ENCODE measurements around the gene TAF11L11.
"Not testable (repeated sequence)": the region's sequence is repeated elsewhere in the genome, so short reads cannot be mapped to it uniquely, and the experiment has no call there.

Gene TAF11L11

GRCh38 chr5:17603880-17604279 lies at the start of gene TAF11L11:
TSS of gene TAF11L11 (plus strand) at chr5:17604183.
- DNase-seq: not testable (repeated sequence)

DNA sequence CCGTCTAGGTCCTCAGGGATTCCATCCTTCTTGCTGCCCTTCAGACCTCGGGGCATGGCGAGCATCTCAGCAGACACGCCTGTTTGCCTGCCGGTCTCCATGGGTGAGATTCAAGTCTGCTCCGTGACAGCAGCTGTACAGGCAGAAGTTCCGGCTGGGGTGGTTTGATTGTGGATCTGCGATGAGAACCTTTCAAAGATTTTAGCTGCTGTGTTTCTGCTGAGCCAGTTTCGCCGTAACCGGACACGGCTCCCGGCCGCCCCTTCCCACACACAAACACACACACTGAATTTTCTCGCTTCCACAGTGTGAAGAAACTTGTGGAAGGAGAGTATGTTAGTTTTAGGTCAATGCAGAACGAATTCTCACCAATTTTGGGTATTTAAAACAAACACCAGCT lies 18.3 kb upstream of the TAF11L11 start, which contains the start of gene TAF11L7:
Gene TAF11L7, minus strand, starts transcription at position 101 of the 400 bp plus-strand sequence.
- not testable (repeated sequence) for DNase-seq

DNA sequence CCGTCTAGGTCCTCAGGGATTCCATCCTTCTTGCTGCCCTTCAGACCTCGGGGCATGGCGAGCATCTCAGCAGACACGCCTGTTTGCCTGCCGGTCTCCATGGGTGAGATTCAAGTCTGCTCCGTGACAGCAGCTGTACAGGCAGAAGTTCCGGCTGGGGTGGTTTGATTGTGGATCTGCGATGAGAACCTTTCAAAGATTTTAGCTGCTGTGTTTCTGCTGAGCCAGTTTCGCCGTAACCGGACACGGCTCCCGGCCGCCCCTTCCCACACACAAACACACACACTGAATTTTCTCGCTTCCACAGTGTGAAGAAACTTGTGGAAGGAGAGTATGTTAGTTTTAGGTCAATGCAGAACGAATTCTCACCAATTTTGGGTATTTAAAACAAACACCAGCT lies 13.1 kb upstream of the TAF11L11 start, which contains the start of gene TAF11L8:
Gene TAF11L8, minus strand, starts transcription at position 101 of the 400 bp plus-strand sequence.
- not testable (repeated sequence) for DNase-seq

DNA sequence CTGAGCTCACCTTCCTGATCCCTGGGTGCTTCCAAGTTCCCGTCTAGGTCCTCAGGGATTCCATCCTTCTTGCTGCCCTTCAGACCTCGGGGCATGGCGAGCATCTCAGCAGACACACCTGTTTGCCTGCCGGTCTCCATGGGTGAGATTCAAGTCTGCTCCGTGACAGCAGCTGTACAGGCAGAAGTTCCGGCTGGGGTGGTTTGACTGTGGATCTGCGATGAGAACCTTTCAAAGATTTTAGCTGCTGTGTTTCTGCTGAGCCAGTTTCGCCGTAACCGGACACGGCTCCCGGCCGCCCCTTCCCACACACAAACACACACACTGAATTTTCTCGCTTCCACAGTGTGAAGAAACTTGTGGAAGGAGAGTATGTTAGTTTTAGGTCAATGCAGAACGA lies 9.7 kb upstream of the TAF11L11 start, which contains the start of gene TAF11L9:
Gene TAF11L9, minus strand, starts transcription at position 140 of the 400 bp plus-strand sequence.
- not testable (repeated sequence) for DNase-seq

DNA sequence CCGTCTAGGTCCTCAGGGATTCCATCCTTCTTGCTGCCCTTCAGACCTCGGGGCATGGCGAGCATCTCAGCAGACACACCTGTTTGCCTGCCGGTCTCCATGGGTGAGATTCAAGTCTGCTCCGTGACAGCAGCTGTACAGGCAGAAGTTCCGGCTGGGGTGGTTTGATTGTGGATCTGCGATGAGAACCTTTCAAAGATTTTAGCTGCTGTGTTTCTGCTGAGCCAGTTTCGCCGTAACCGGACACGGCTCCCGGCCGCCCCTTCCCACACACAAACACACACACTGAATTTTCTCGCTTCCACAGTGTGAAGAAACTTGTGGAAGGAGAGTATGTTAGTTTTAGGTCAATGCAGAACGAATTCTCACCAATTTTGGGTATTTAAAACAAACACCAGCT lies 6.3 kb upstream of the TAF11L11 start, which contains the start of gene TAF11L10:
Gene TAF11L10, minus strand, starts transcription at position 101 of the 400 bp plus-strand sequence.
- DNase-seq: not testable (repeated sequence)

DNA sequence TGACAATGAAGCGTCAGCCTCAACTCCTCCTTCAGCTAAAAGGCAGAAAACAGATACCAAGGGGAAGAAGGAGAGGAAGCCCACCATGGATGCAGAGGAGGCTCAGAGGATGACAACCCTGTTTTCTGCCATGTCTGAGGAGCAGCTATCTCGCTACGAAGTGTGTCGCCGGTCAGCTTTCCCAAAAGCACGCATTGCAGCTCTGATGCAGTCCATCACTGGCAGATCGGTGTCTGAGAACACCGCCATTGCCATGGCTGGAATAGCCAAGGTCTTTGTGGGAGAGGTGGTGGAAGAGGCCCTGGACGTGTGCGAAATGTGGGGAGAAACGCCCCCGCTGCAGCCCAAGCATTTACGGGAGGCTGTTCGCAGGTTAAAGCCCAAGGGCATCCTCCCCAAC lies 968 bp downstream of the TAF11L11 start:
- DNase-seq: no peak

GRCh38 chr5:17607461-17607860 lies 3.5 kb downstream of the TAF11L11 start:
- not testable (repeated sequence) for DNase-seq

GRCh38 chr5:17610092-17610491 lies 6.1 kb downstream of the TAF11L11 start, which contains the start of gene TAF11L12:
TSS of gene TAF11L12 (plus strand) at chr5:17610392.
- DNase-seq: not testable (repeated sequence)

GRCh38 chr5:17614872-17615605 lies 11.1 kb downstream of the TAF11L11 start:
- no peak for DNase-seq

GRCh38 chr5:17619354-17619753 lies 15.4 kb downstream of the TAF11L11 start:
- DNase-seq: no peak

DNA sequence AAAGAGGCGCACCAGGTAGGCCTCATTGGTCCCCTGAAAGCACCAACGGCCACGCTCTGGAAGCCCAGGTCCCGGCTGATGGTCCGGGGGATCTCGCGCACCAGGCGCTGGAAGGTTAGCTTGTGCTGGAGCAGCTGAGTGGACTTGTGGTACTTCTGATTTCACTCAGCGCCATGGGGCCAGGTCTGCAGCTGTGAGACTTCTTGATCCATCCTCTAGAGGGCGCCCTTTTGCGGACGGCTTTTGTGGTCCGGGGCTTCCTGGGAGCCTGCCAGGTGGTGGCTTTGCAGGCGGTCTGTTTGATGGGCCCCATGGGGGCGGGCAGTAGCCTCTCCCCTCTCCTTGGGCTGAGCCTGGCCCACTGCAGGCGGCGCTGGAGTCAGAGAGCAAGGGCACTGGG lies 16.6 kb downstream of the TAF11L11 start:
- DNase-seq: no peak

- no peak for DNase-seq
Measured at GRCh38 chr5:17625686-17626085, 21.7 kb downstream of the TAF11L11 start.

GRCh38 chr5:17631788-17632187 lies 27.8 kb downstream of the TAF11L11 start, which contains the start of gene TAF11L13:
TSS of gene TAF11L13 (plus strand) at chr5:17632088.
- not testable (repeated sequence) for DNase-seq

DNA sequence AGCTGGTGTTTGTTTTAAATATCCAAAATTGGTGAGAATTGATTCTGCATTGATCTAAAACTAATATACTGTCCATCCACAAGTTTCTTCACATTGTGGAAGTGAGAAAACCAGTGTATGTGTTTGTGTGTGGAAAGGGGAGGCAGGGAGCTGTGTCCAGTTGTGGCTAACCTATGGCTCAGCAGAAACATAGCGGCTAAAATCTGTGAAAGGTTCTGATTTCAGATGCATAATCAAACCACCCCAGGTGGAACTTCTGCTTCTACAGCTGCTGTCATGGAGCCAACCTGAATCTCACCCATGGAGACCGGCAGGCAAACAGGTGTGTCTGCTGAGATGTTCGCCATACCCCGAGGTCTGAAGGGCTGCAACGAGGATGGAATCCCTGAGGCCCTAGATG lies 30.2 kb downstream of the TAF11L11 start, which contains the start of gene TAF11L14:
Gene TAF11L14, plus strand, starts transcription at position 301 of the 400 bp plus-strand sequence.
- no peak for DNase-seq

DNA sequence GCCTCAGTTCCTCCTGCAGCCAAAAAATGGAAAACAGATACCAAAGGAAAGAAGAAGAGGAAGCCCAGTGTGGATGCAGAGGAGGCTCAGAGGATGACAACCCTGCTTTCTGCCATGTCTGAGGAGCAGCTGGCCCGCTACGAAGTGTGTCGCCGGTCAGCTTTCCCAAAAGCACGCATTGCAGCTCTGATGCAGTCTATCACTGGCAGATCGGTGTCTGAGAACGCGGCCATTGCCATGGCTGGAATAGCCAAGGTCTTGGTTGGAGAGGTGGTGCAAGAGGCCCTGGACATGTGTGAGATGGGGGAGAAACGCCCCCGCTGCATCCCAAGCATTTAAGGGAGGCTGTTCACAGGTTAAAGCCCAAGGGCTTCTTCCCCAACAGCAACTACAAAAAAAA lies 45.2 kb downstream of the TAF11L11 start:
- DNase-seq: not testable (repeated sequence)

- DNase-seq: not testable (repeated sequence)
Measured at GRCh38 chr5:17655201-17655759, 51.3 kb downstream of the TAF11L11 start.
